HEK293 (cell line): Measurements from ENCODE around the gene CEP89.
"Not testable (repeated sequence)": the region's sequence is repeated elsewhere in the genome, so short reads cannot be mapped to it uniquely, and the experiment has no call there.

Experiments used
- BCL11A ChIP-seq: fragments of 450-650 bp; formaldehyde crosslinking; IDR thresholded peaks from 2 replicates; pipeline ENCODE4 v1.5.1; 2016; ENCODE audit warnings: low read depth, missing biosample characterization, missing genetic modification characterization
- EGR2 ChIP-seq: fragments of 450-650 bp; formaldehyde crosslinking; IDR thresholded peaks from 2 replicates; pipeline ENCODE4 v1.5.1; 2016; ENCODE audit warnings: low read depth, missing biosample characterization, missing genetic modification characterization
- SCRT1 ChIP-seq: fragments of 450-650 bp; formaldehyde crosslinking; IDR thresholded peaks from 2 replicates; pipeline ENCODE4 v1.5.1; 2016; ENCODE audit warnings: missing biosample characterization, missing genetic modification characterization, borderline replicate concordance
- TCF7L2 ChIP-seq: IDR thresholded peaks from 2 replicates; pipeline ENCODE4 v1.6.1; 2011; ENCODE audit warnings: low read depth, mild to moderate bottlenecking, inconsistent platforms, low read length, moderate library complexity, borderline replicate concordance
- YY2 ChIP-seq: fragments of 450-650 bp; formaldehyde crosslinking; IDR thresholded peaks from 2 replicates; pipeline ENCODE4 v1.5.1; 2016; ENCODE audit warnings: missing biosample characterization, missing genetic modification characterization
- ZNF266 ChIP-seq: fragments of 450-650 bp; formaldehyde crosslinking; IDR thresholded peaks from 2 replicates; pipeline ENCODE4 v1.5.1; 2016; ENCODE audit warnings: missing biosample characterization, missing genetic modification characterization, low read depth
- ZNF274 ChIP-seq, 2 experiments: fragments of 200-500 bp in 1 of 2; fragments of 450-650 bp in 1 of 2; sonication (Bioruptor generic) in 1 of 2; formaldehyde crosslinking in 1 of 2; IDR thresholded peaks; 2 replicates each; pipeline versions ENCODE4 v1.5.1 to v1.6.1; 2014 to 2016; ENCODE audit warnings: borderline replicate concordance in 1 of 2, inconsistent platforms in 1 of 2, low read length in 1 of 2, missing biosample characterization in 1 of 2, missing genetic modification characterization in 1 of 2
- ZNF37A ChIP-seq: fragments of 450-650 bp; IDR thresholded peaks from 2 replicates; pipeline ENCODE4 v1.5.1; 2018; ENCODE audit warnings: missing biosample characterization, missing genetic modification characterization
- ZNF544 ChIP-seq: fragments of 450-650 bp; formaldehyde crosslinking; IDR thresholded peaks from 2 replicates; pipeline ENCODE4 v1.5.0; 2017; ENCODE audit warnings: missing biosample characterization, missing genetic modification characterization
- ZNF600 ChIP-seq: fragments of 450-650 bp; formaldehyde crosslinking; IDR thresholded peaks from 2 replicates; pipeline ENCODE4 v1.5.1; 2016; ENCODE audit warnings: missing biosample characterization, missing genetic modification characterization
- ZNF626 ChIP-seq: fragments of 450-650 bp; sonication (Bioruptor Pico); formaldehyde crosslinking; IDR thresholded peaks from 2 replicates; pipeline ENCODE4 v1.5.1; 2018; ENCODE audit warnings: missing biosample characterization, missing genetic modification characterization, inconsistent platforms
- TF ChIP-seq, protein P1 (sequence below): fragments of 450-650 bp; formaldehyde crosslinking; IDR thresholded peaks from 2 replicates; pipeline ENCODE4 v1.5.1; 2016; ENCODE audit warnings: missing biosample characterization, missing genetic modification characterization
- TF ChIP-seq, protein P2 (sequence below): fragments of 450-650 bp; formaldehyde crosslinking; IDR thresholded peaks from 2 replicates; pipeline ENCODE4 v1.5.1; 2016; ENCODE audit warnings: missing biosample characterization, missing genetic modification characterization
- TF ChIP-seq, protein P3 (sequence below): fragments of 450-650 bp; formaldehyde crosslinking; IDR thresholded peaks from 2 replicates; pipeline ENCODE4 v1.5.1; 2016; ENCODE audit warnings: missing biosample characterization, missing genetic modification characterization

DNA sequence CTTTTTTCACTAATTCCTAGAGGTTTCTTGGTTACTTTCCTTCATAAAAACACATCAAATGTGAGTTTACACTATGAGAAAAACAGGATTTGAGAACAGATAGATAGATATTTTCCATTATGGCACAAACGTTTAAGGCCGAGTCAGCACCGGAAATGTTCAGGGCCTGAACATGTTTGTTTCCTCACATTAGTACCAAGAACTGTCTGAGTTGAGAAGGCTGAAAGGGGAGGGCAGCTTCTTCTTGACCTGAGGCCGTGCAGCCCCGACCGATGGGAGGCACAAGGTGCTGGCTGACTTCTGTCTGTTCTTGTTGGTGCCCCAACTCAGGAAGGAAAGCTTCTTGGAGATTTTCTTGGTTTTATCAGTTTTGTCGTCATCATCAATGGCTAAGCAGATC lies 8.0 kb upstream of the CEP89 start:
- TF ChIP-seq, protein P1, sequence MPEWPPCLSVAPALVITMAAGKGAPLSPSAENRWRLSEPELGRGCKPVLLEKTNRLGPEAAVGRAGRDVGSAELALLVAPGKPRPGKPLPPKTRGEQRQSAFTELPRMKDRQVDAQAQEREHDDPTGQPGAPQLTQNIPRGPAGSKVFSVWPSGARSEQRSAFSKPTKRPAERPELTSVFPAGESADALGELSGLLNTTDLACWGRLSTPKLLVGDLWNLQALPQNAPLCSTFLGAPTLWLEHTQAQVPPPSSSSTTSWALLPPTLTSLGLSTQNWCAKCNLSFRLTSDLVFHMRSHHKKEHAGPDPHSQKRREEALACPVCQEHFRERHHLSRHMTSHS, result not testable (repeated sequence)
- TF ChIP-seq, protein P2, sequence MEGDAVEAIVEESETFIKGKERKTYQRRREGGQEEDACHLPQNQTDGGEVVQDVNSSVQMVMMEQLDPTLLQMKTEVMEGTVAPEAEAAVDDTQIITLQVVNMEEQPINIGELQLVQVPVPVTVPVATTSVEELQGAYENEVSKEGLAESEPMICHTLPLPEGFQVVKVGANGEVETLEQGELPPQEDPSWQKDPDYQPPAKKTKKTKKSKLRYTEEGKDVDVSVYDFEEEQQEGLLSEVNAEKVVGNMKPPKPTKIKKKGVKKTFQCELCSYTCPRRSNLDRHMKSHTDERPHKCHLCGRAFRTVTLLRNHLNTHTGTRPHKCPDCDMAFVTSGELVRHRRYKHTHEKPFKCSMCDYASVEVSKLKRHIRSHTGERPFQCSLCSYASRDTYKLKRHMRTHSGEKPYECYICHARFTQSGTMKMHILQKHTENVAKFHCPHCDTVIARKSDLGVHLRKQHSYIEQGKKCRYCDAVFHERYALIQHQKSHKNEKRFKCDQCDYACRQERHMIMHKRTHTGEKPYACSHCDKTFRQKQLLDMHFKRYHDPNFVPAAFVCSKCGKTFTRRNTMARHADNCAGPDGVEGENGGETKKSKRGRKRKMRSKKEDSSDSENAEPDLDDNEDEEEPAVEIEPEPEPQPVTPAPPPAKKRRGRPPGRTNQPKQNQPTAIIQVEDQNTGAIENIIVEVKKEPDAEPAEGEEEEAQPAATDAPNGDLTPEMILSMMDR (tag by site-specific recombination), result not testable (repeated sequence)
- not testable (repeated sequence) for TF ChIP-seq TCF7L2; ZNF626 (tag by site-specific recombination); EGR2; ZNF600 (tag by site-specific recombination); YY2; ZNF544 (tag by site-specific recombination); ZNF274 (IDR thresholded peaks at IDR 0.05; ENCODE audit: low read length); ZNF274 (tag by site-specific recombination; IDR thresholded peaks at IDR 0.05; ENCODE audit: borderline replicate concordance); ZNF37A; SCRT1 (tag by site-specific recombination); BCL11A (tag by site-specific recombination); ZNF266
- TF ChIP-seq, protein P3, sequence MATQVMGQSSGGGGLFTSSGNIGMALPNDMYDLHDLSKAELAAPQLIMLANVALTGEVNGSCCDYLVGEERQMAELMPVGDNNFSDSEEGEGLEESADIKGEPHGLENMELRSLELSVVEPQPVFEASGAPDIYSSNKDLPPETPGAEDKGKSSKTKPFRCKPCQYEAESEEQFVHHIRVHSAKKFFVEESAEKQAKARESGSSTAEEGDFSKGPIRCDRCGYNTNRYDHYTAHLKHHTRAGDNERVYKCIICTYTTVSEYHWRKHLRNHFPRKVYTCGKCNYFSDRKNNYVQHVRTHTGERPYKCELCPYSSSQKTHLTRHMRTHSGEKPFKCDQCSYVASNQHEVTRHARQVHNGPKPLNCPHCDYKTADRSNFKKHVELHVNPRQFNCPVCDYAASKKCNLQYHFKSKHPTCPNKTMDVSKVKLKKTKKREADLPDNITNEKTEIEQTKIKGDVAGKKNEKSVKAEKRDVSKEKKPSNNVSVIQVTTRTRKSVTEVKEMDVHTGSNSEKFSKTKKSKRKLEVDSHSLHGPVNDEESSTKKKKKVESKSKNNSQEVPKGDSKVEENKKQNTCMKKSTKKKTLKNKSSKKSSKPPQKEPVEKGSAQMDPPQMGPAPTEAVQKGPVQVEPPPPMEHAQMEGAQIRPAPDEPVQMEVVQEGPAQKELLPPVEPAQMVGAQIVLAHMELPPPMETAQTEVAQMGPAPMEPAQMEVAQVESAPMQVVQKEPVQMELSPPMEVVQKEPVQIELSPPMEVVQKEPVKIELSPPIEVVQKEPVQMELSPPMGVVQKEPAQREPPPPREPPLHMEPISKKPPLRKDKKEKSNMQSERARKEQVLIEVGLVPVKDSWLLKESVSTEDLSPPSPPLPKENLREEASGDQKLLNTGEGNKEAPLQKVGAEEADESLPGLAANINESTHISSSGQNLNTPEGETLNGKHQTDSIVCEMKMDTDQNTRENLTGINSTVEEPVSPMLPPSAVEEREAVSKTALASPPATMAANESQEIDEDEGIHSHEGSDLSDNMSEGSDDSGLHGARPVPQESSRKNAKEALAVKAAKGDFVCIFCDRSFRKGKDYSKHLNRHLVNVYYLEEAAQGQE (tag by site-specific recombination), result not testable (repeated sequence)
